Aorta (tissue), 5 donors: ENCODE data around the gene LRRC39. TPM values are rescaled to one million over a fixed set of nuclear protein-coding genes. Genes with fewer than 3 reads are reported as not detected.

Experiments used
- ATAC-seq: fragments of 200-7000 bp; cut with Tn5 transposase; one replicate; pipeline ENCODE4 v1.9.1; 2022; ENCODE audit warnings: moderate library complexity; ENCODE audit not compliant: low FRiP score
- DNase-seq, 2 donors: peaks; one replicate each; pipeline ENCODE4 v3.0.0-alpha.2; 2020
- H3K27ac ChIP-seq, 2 donors: one replicate each; pipeline ENCODE4 v1.5.1; 2013; ENCODE audit warnings: low read length in 2 of 2, mild to moderate bottlenecking in 2 of 2, moderate library complexity in 2 of 2, control low read depth in 1 of 2, inconsistent platforms in 1 of 2, low read depth in 1 of 2
- H3K27me3 ChIP-seq, 2 donors: one replicate each; pipeline ENCODE4 v1.6.1; 2013; ENCODE audit warnings: control low read depth in 1 of 2, low read length in 1 of 2, mild to moderate bottlenecking in 1 of 2, moderate library complexity in 1 of 2; ENCODE audit not compliant: insufficient read depth in 2 of 2, control insufficient read depth in 1 of 2
- H3K36me3 ChIP-seq, 2 donors: one replicate each; pipeline ENCODE4 v1.6.1; 2013; ENCODE audit warnings: control low read depth in 1 of 2, low read length in 1 of 2, mild to moderate bottlenecking in 1 of 2; ENCODE audit not compliant: insufficient read depth in 2 of 2, control insufficient read depth in 1 of 2
- H3K4me1 ChIP-seq, 2 donors: one replicate each; pipeline ENCODE4 v1.6.1; 2013; ENCODE audit warnings: low read length in 2 of 2, control low read depth in 1 of 2, mild to moderate bottlenecking in 1 of 2, moderate library complexity in 1 of 2; ENCODE audit not compliant: insufficient read depth in 2 of 2, control insufficient read depth in 1 of 2
- H3K4me3 ChIP-seq, 2 donors: one replicate each; pipeline ENCODE4 v1.5.1; 2013; ENCODE audit warnings: low read length in 2 of 2, control low read depth in 1 of 2, mild to moderate bottlenecking in 1 of 2
- H3K9me3 ChIP-seq: one replicate; pipeline ENCODE4 v1.6.1; 2013; ENCODE audit warnings: mild to moderate bottlenecking, low read length; ENCODE audit not compliant: control insufficient read depth
- WGBS, 2 donors: extraction: QIAGEN DNeasy Blood & Tissue Kit; methylation state at CpG; one replicate each; pipeline ENCODE4 v1.1.7; 2013; 5-methylcytosine and 5-hydroxymethylcytosine counted together
- intact Hi-C, 2 donors: fragments of 100-400 bp; cut with DNase I; formaldehyde crosslinking; loops; one replicate each; pipeline versions ENCODE4 v1.14.2 to v1.15.0; 2022
- polyA plus RNA-seq, 2 donors: library from polyadenylated mRNA; stranded (reverse); fragments of 200-250 nt; gene quantifications; one replicate each; pipeline ENCODE4 v1.2.3, GENCODE V29; 2013
- total RNA-seq, 2 donors: library from RNA; stranded (reverse); fragmentation: NEBNext Ultra II Directional; extraction: Animal tissue kit (Norgen Biotek cat#: 25700); gene quantifications; one replicate each; pipeline ENCODE4 v1.2.1, GENCODE V29; 2021
- donor health status: healthy with polysubstance abuse.
- donor health status: Bipolar disorder and iron deficiency.
- donor health status: DM: no; HTN: no; CAD: no.
- donor health status: DM: no; HTN: no; CAD: no.
- donor health status: DM: yes; HTN: yes; CAD: no.

LRRC39 gene
- total and polyA plus RNA-seq, 4 donors = 1.0 to 2.0 (median 1.4) TPM; not detected in 1

- 80 to 84% methylated on average over 3 of the region's 3 CpGs for WGBS, 2 donors
- Histone ChIP-seq H3K27ac (no peak overlapping the region), H3K36me3 (peaks cover 7 to 10% of the 10 kb centered on the region in 2 donors), H3K4me1 (no peaks in the 10 kb centered on the region), H3K9me3 (no peaks in the 10 kb centered on the region), H3K4me3 (no peak overlapping the region), H3K27me3 (no peaks in the 10 kb centered on the region)
- DNase-seq (no peak), ATAC-seq (no peak)
- intact Hi-C loops = no loop called here
These were observed 35.7 kb downstream of the LRRC39 start for GRCh38 chr1:100142343-100142742.

GRCh38 chr1:100141192-100141591 is 36.9 kb downstream of the LRRC39 start:
- intact Hi-C loops = no loop called here
- Histone ChIP-seq H3K4me3 (no peak overlapping the region), H3K36me3 (peaks cover 5 to 8% of the 10 kb centered on the region in 2 donors), H3K4me1 (no peaks in the 10 kb centered on the region), H3K27me3 (no peaks in the 10 kb centered on the region), H3K9me3 (no peaks in the 10 kb centered on the region), H3K27ac (no peak overlapping the region)
- DNase-seq = no peak
- ATAC-seq = no peak
- 92 to 94% methylated on average over 4 of the region's 4 CpGs for WGBS, 2 donors

- no peaks in the 10 kb centered on the region for H3K9me3 ChIP-seq
- no peaks in the 10 kb centered on the region for H3K27me3 ChIP-seq
- intact Hi-C loops = loop anchor here (10.0 kb wide), 3 partner anchors 127 to 757 kb away; partner anchors contain the start of genes EXTL2 (in 1 of the 2), RTCA (in 1 of the 2) and SLC30A7 (in 1 of the 2)
- peaks cover 0 to 2% of the 10 kb centered on the region in 2 donors for H3K36me3 ChIP-seq
- H3K4me1 ChIP-seq = peaks cover 0 to 2% of the 10 kb centered on the region in 2 donors
- DNase-seq = no peak
- no peak for ATAC-seq
- 96 to 98% methylated on average over 2 of the region's 2 CpGs for WGBS, 2 donors
- no peak overlapping the region for H3K4me3 ChIP-seq
- H3K27ac ChIP-seq = no peak overlapping the region
These were observed 40.5 kb downstream of the LRRC39 start for GRCh38 chr1:100137602-100138001.

GRCh38 chr1:100134872-100135271 is 43.2 kb downstream of the LRRC39 start:
- intact Hi-C loops = loop anchor here (10.0 kb wide), 3 partner anchors 130 to 760 kb away; partner anchors contain the start of genes EXTL2 (in 1 of the 2), RTCA (in 1 of the 2) and SLC30A7 (in 1 of the 2)
- Histone ChIP-seq H3K27ac (no peak overlapping the region), H3K4me3 (no peak overlapping the region), H3K36me3 (peaks cover 0 to 2% of the 10 kb centered on the region in 2 donors), H3K4me1 (peaks cover 0 to 2% of the 10 kb centered on the region in 2 donors), H3K9me3 (no peaks in the 10 kb centered on the region), H3K27me3 (no peaks in the 10 kb centered on the region)
- ATAC-seq (no peak), DNase-seq (no peak)
- 54 to 57% methylated on average over 3 of the region's 3 CpGs for WGBS, 2 donors

- Histone ChIP-seq H3K4me1 (peaks cover 0 to 2% of the 10 kb centered on the region in 2 donors), H3K9me3 (no peaks in the 10 kb centered on the region), H3K27ac (peak within 1 kb of the TSS in 1 of 2 donors; percentile 16), H3K4me3 (peak within 1 kb of the TSS; percentile 78 to 91), H3K36me3 (no peaks in the 10 kb centered on the region), H3K27me3 (no peaks in the 10 kb centered on the region)
- DNase-seq = peak; percentile 98
- intact Hi-C loops = loop anchor here (10.0 kb wide), 3 partner anchors 132 to 762 kb away; partner anchors contain the start of genes EXTL2 (in 1 of the 2), RTCA (in 1 of the 2) and SLC30A7 (in 1 of the 2)
- ATAC-seq = peak; percentile 100
- 0% methylated on average over 57 of the region's 57 CpGs for WGBS, 2 donors
These were observed 45.2 kb downstream of the LRRC39 start, which contains the start of the genes SASS6 and TRMT13 for GRCh38 chr1:100132566-100133477. SASS6 (minus strand) TSS chr1:100132930; CDS start chr1:100132814, 116 bp downstream. TRMT13 (plus strand) TSS chr1:100133163; CDS start chr1:100133169, 6 bp downstream.

- peak overlapping the region in 1 of 2 donors; percentile 78 for H3K4me3 ChIP-seq
- no peaks in the 10 kb centered on the region for H3K36me3 ChIP-seq
- 76 to 77% methylated on average over 8 of the region's 8 CpGs for WGBS, 2 donors
- ATAC-seq (no peak), DNase-seq (no peak)
- intact Hi-C loops = loop anchor here (10.0 kb wide), 3 partner anchors 133 to 763 kb away; partner anchors contain the start of genes EXTL2 (in 1 of the 2), RTCA (in 1 of the 2) and SLC30A7 (in 1 of the 2)
- H3K4me1 ChIP-seq = peaks cover 0 to 2% of the 10 kb centered on the region in 2 donors
- no peaks in the 10 kb centered on the region for H3K9me3 ChIP-seq
- H3K27me3 ChIP-seq = no peaks in the 10 kb centered on the region
- no peak overlapping the region for H3K27ac ChIP-seq
These were observed 46.4 kb downstream of the LRRC39 start for GRCh38 chr1:100131623-100132022.

GRCh38 chr1:100130552-100131077 is 47.4 kb downstream of the LRRC39 start:
- no peak overlapping the region for H3K4me3 ChIP-seq
- peaks cover 0 to 2% of the 10 kb centered on the region in 2 donors for H3K4me1 ChIP-seq
- no peak for ATAC-seq
- no peak for DNase-seq
- no peaks in the 10 kb centered on the region for H3K9me3 ChIP-seq
- H3K36me3 ChIP-seq = no peaks in the 10 kb centered on the region
- intact Hi-C loops = loop anchor here (10.0 kb wide), 3 partner anchors 134 to 764 kb away; partner anchors contain the start of genes EXTL2 (in 1 of the 2), RTCA (in 1 of the 2) and SLC30A7 (in 1 of the 2)
- 91 to 92% methylated on average over 5 of the region's 5 CpGs for WGBS, 2 donors
- H3K27ac ChIP-seq = no peak overlapping the region
- H3K27me3 ChIP-seq = no peaks in the 10 kb centered on the region

- DNase-seq = no peak
- Histone ChIP-seq H3K36me3 (no peaks in the 10 kb centered on the region), H3K27ac (no peak overlapping the region), H3K4me3 (no peak overlapping the region), H3K9me3 (no peaks in the 10 kb centered on the region), H3K27me3 (no peaks in the 10 kb centered on the region), H3K4me1 (no peaks in the 10 kb centered on the region)
- WGBS, 2 donors = 82 to 86% methylated on average over 1 of the region's 1 CpG
- no peak for ATAC-seq
- intact Hi-C loops = no loop called here
These were observed 50.8 kb downstream of the LRRC39 start for GRCh38 chr1:100127226-100127625.
